Measurements from ENCODE around the gene KCNF1.

GRCh38 chr2:10891848-10892247, 19.9 kb upstream of the KCNF1 start:
- no peak for TF ChIP-seq CTCF (IDR thresholded peaks at IDR 0.05; ENCODE audit: insufficient read depth, low read depth, low read length)
- TF ChIP-seq EZH2 (IDR thresholded peaks at IDR 0.05; ENCODE audit: insufficient read depth, low read length), result no peak
